SK-N-MC (cell line): Measurements from ENCODE around the gene CFAP77.

ENCODE experiments used
- DNase-seq: peaks from one replicate; pipeline ENCODE4 v3.0.0-alpha.2; 2011; ENCODE audit warnings: low read depth, low spot score
- H3K27ac ChIP-seq: fragments of 200-600 bp; sonication (generic); 2 replicates; pipeline ENCODE4 v1.5.1; 2016; ENCODE audit warnings: mixed run types
- H3K36me3 ChIP-seq: fragments of 200-600 bp; sonication (generic); 2 replicates; pipeline ENCODE4 v1.6.1; 2017; ENCODE audit warnings: antibody characterized with exemption, low read length, mixed read lengths; ENCODE audit not compliant: insufficient read depth
- H3K4me3 ChIP-seq: fragments of 200-600 bp; sonication (generic); 2 replicates; pipeline ENCODE4 v1.5.1; 2016
- H3K9ac ChIP-seq: fragments of 200-600 bp; sonication (generic); 2 replicates; pipeline ENCODE4 v1.8.0; 2017; ENCODE audit warnings: mixed run types, mixed read lengths; ENCODE audit not compliant: insufficient read length
- H3K9me3 ChIP-seq: fragments of 200-600 bp; sonication (generic); 2 replicates; pipeline ENCODE4 v1.6.1; 2017; ENCODE audit warnings: low read depth, mild to moderate bottlenecking, antibody characterized with exemption, low read length, moderate library complexity, mixed read lengths
- EZH2 ChIP-seq: fragments of 200-600 bp; sonication (generic); IDR thresholded peaks from one replicate; pipeline ENCODE4 v1.6.1; 2017; ENCODE audit warnings: antibody characterized with exemption
- FOXP2 ChIP-seq: optimal IDR thresholded peaks from 2 replicates; pipeline ENCODE3; 2011; ENCODE audit warnings: mild to moderate bottlenecking, moderate library complexity; ENCODE audit not compliant: insufficient read depth; ENCODE audit errors: extremely low read length, control extremely low read depth
- POLR2AphosphoS5 ChIP-seq: IDR thresholded peaks from 2 replicates; pipeline ENCODE4 v1.6.1; 2012; ENCODE audit warnings: mild to moderate bottlenecking, low read depth, low read length, borderline replicate concordance

Gene CFAP77

DNA sequence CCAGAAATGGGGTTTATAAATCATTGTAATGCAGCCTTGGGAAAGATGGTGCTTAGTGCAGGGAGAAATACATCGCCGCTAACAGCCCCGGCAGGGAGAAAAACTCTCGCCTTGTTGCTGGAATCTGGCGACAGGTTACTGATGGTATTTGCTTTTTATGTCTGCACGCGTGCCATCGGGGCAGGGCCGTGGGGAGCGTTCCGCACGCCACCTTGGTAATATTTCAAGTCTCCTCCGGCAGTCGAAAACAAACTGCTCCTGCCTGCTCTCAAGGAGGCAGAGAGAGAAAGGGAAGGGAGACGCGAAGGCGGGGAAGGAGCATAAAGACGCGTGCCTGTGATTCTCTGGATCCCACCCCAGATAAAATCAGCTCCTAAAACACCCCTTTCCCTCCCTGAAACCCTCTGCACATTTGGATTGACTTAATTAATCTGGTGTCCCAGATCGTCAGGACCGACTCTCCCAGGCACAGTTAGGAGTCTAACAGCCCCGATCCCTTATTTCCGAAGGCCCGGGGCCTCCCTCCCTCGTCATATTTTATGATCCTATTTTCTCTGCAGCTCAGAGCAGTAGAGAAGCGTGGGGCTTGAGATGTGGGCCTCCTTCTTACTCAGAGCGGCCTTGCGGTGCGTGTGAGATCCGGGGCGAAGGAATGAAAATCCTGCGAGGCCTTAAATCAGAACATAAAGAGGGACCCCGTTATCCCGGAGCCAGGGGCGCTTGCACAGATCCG, 47.7 kb downstream of the CFAP77 start:
- no peak for TF ChIP-seq POLR2AphosphoS5
- no peak for TF ChIP-seq EZH2
- Histone ChIP-seq H3K9ac (no peak overlapping the region), H3K4me3 (no peak overlapping the region)

DNA sequence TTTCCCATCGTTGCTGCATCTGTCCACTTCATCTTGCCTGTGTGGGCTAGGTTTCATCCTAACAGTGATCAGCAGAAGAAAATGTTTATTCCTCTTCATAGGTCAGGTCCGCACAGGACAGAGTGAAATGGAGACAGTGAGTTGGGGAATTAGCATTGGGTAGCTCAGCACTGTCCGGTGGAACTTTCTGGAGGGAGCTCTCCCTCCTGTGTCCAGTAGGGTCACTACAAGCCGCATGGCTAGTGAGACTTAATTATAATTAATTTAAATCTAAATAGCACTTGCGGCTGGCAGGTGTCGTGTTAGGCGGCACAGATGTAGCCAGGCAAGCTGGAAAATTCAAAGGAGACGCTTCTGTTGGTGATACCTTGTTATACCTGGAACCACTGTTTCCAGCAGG, 48.4 kb downstream of the CFAP77 start:
- DNase-seq: no peak
- no peaks in the 10 kb centered on the region for H3K9me3 ChIP-seq
- H3K36me3 ChIP-seq: no peaks in the 10 kb centered on the region
- no peak overlapping the region for H3K4me3 ChIP-seq
- H3K27ac ChIP-seq: no peak overlapping the region
- no peak overlapping the region for H3K9ac ChIP-seq
- TF ChIP-seq EZH2 (no peak), POLR2AphosphoS5 (no peak), FOXP2 (no peak)

More for the DNA sequence above, 47.7 kb downstream of the CFAP77 start:
- no peak for DNase-seq
- no peaks in the 10 kb centered on the region for H3K9me3 ChIP-seq
- no peak overlapping the region for H3K27ac ChIP-seq
- no peaks in the 10 kb centered on the region for H3K36me3 ChIP-seq

DNA sequence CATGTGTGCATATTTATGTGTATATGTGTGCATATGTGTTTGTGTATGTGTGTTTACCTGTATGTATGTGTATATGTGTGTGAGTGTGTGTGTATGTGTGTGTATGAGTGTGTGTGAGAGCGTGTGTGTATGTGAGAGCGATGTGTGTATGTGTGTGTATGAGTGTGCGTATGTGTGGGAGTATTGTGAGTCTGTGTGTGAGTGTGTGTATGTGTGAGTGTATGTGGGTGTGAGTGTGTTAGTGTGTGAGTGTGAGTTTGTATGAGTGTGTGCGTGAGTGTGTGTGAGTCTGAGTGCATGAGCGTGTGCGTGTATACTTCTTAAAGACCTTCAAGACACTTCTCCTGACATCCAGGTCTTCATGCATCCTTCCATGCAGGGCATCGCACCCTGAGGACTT, 49.6 kb downstream of the CFAP77 start:
- Histone ChIP-seq H3K4me3 (no peak overlapping the region), H3K36me3 (no peaks in the 10 kb centered on the region), H3K27ac (no peak overlapping the region), H3K9ac (no peak overlapping the region), H3K9me3 (no peaks in the 10 kb centered on the region)
- DNase-seq: no peak
- TF ChIP-seq EZH2 (no peak), FOXP2 (no peak), POLR2AphosphoS5 (no peak)

DNA sequence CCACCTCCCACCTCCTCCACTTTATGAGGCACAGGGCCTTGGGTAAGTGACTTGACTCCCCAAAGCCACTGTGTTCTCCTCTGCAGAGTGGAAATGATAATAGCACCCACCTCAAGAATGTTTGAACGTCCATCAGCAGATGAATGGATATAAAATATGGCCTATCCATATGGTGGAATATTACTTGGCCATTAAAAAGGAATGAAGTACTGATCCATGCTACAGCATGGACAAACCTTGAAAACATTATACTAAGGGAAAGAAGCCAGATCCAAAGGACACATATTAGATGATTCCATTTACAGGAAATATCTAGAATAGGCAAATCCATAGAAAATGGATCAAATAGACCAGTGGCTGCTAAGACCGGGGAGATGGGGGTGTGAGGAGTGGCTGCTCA, 50.2 kb downstream of the CFAP77 start:
- Histone ChIP-seq H3K27ac (no peak overlapping the region), H3K36me3 (no peaks in the 10 kb centered on the region), H3K4me3 (no peak overlapping the region), H3K9me3 (no peaks in the 10 kb centered on the region), H3K9ac (no peak overlapping the region)
- no peak for DNase-seq
- TF ChIP-seq POLR2AphosphoS5 (no peak), EZH2 (no peak), FOXP2 (no peak)

DNA sequence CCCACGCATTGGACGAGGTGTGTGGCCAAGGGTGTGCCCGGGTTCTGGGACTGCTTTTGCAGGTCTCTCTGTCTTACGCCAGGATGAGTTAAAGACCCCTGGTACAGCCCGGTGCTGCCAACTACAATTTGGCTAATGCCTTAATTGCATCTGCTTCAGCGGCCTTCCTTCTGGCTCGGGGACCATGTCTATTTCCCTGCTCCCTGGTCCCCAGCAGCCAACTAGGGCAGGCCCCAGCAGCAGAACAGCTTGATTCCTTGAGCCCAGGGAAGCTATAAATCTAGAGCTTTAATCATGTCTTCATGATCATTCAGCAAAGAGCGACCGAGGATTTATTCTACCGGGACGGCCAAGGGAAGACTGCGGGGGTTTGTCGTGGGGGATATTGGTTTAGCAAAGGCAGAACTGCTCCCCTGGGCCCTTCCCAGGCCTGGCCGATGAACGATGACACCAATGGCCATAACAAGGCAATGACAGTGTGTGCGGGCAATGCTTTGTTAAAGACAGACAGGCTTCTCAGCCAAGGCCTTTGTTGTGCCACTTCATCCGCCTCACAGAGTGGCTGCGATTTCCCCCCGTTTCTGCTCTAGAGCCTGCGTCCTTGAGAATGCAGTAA, 51.4 kb downstream of the CFAP77 start:
- no peak for TF ChIP-seq FOXP2
- no peak for TF ChIP-seq POLR2AphosphoS5
- TF ChIP-seq EZH2: no peak
- Histone ChIP-seq H3K4me3 (no peak overlapping the region), H3K9ac (no peak overlapping the region), H3K36me3 (no peaks in the 10 kb centered on the region), H3K27ac (no peak overlapping the region), H3K9me3 (no peaks in the 10 kb centered on the region)
- no peak for DNase-seq

DNA sequence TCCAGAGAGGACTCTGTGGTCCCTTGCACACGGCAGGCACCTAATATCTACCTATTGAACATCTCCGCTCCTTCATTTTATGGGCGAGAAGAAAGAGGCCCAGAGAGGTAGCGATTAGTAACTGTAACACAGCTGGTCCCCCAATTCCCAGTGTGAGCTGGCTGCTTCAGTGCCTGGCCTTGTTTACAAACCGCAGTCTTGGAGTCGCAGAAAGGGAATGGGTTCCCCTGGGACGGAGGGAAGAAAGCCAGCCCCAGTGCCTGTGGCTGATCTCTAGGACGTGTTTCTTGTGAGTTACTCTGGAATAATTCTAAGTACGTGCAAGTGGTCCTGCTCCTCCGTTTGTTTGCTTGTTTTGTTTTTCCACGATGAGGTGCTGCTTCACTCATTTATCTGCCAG, 52.0 kb downstream of the CFAP77 start:
- DNase-seq: no peak
- H3K36me3 ChIP-seq: no peaks in the 10 kb centered on the region
- H3K27ac ChIP-seq: no peak overlapping the region
- no peak overlapping the region for H3K9ac ChIP-seq
- no peak overlapping the region for H3K4me3 ChIP-seq
- no peaks in the 10 kb centered on the region for H3K9me3 ChIP-seq
- no peak for TF ChIP-seq POLR2AphosphoS5
- no peak for TF ChIP-seq EZH2
- TF ChIP-seq FOXP2: no peak

DNA sequence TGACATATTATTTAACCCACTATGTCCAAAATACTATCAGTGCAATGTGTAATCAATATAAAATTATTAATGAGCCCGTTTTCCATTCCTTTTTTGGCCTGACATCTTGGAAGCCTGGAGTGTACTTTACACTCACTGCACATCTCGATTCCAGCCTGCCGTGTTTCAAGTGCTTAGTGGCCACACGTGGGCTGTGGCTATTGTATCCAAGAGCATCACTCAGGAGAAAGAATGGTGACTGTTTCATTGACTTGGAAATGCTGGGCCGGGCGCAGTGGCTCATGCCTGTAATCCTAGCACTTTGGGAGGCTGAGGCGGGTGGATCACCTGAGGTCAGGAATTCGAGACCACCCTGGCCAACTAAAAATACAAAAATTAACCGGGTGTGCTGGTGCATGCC, 54.5 kb downstream of the CFAP77 start:
- no peaks in the 10 kb centered on the region for H3K36me3 ChIP-seq

DNA sequence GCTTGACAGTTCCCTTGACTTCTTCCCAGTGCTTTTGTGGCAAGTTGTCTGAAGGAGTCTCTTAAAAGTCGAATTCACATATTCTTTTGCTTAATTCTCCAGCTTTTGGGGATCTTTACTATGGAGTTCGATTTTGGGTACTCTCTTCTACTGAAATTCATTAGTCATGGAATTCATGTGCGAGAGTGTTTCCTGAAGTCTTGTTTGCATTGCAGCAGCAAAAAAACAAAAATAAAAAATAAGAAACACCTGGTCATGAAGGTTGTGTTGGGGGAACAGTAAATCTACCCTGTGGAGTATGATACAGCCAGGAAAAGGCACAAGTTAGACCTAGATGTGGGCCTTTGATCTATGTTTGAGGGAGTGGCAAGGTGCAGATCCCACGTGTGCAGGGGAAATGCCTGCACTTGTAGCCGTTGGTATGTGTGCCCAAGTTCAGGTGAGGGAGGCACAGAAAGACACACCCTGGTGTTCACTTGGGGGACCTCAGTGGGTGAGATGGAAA, 55.2 kb downstream of the CFAP77 start:
- DNase-seq: no peak
- Histone ChIP-seq H3K36me3 (no peaks in the 10 kb centered on the region), H3K9me3 (no peaks in the 10 kb centered on the region), H3K9ac (no peak overlapping the region), H3K4me3 (no peak overlapping the region), H3K27ac (no peak overlapping the region)
- TF ChIP-seq FOXP2 (no peak), POLR2AphosphoS5 (no peak), EZH2 (no peak)

More for the DNA sequence above, 54.5 kb downstream of the CFAP77 start:
- no peak overlapping the region for H3K27ac ChIP-seq
- H3K4me3 ChIP-seq: no peak overlapping the region
- no peak for DNase-seq
- no peaks in the 10 kb centered on the region for H3K9me3 ChIP-seq
- no peak overlapping the region for H3K9ac ChIP-seq
- TF ChIP-seq POLR2AphosphoS5 (no peak), EZH2 (no peak), FOXP2 (no peak)
